IMR-90 (cell line): ENCODE results near the gene TMEM218. TPM values are rescaled to one million over a fixed set of nuclear protein-coding genes. Genes with fewer than 3 reads are reported as not detected.
A peak's percentile ranks its signal among the peaks of the same experiment; 100 is the strongest.

ENCODE experiments used
- ATAC-seq: fragments of 200-7000 bp; cut with Tn5 transposase; 2 replicates; pipeline ENCODE4 v1.9.1; 2020; ENCODE audit warnings: low read depth, mild to moderate bottlenecking, moderate library complexity
- BruUV-seq: library from RNA; stranded (reverse); fragments of 400-500 nt; replicated peaks from 2 replicates; lab custom pipeline; 2021; lab: Mats Ljungman, UMichigan
- CTCF ChIA-PET: fragments of 300-600 bp; formaldehyde crosslinking; extraction: SDS; loops from one replicate; lab custom pipeline; 2021; ENCODE audit warnings: antibody characterized with exemption; lab: Yijun Ruan, JAX
- POLR2A ChIA-PET: fragments of 300-600 bp; sonication (Branson Sonifier 250); formaldehyde crosslinking; loops from one replicate; lab custom pipeline; 2022; ENCODE audit warnings: antibody characterized with exemption; ENCODE audit not compliant: unreplicated experiment; lab: Charles Lee
- DNase-seq: peaks from one replicate; pipeline ENCODE4 v3.0.0; 2013
- H2AFZ ChIP-seq: replicated peaks from 2 replicates; pipeline ENCODE3; 2013; ENCODE audit warnings: low read length, mild to moderate bottlenecking; ENCODE audit not compliant: poor library complexity
- H2AK5ac ChIP-seq: 2 replicates; pipeline ENCODE4 v1.6.1; 2013; ENCODE audit warnings: low read depth, low read length, inconsistent platforms
- H2AK9ac ChIP-seq: replicated peaks from 2 replicates; pipeline ENCODE3; 2013; ENCODE audit warnings: mild to moderate bottlenecking, low read depth, low read length, moderate library complexity; ENCODE audit not compliant: poor library complexity
- H2BK120ac ChIP-seq: 2 replicates; pipeline ENCODE4 v1.6.1; 2013; ENCODE audit warnings: low read depth, low read length, inconsistent platforms
- H2BK15ac ChIP-seq: 3 replicates; pipeline ENCODE4 v1.6.1; 2013; ENCODE audit warnings: low read depth, low read length, inconsistent platforms
- H2BK20ac ChIP-seq: 2 replicates; pipeline ENCODE4 v1.6.1; 2013; ENCODE audit warnings: low read depth, mild to moderate bottlenecking, inconsistent platforms, low read length, moderate library complexity
- H2BK5ac ChIP-seq: 2 replicates; pipeline ENCODE4 v1.6.1; 2013; ENCODE audit warnings: mild to moderate bottlenecking, low read depth, low read length, inconsistent platforms; ENCODE audit not compliant: poor library complexity, severe bottlenecking
- H3K14ac ChIP-seq: replicated peaks from 2 replicates; pipeline ENCODE4 v1.6.1; 2013; ENCODE audit warnings: low read depth, low read length, inconsistent platforms
- H3K18ac ChIP-seq: 2 replicates; pipeline ENCODE4 v1.6.1; 2013; ENCODE audit warnings: low read depth, low read length, control low read depth
- H3K23ac ChIP-seq: 2 replicates; pipeline ENCODE4 v1.6.1; 2013; ENCODE audit warnings: low read depth, low read length, inconsistent platforms
- H3K27ac ChIP-seq: 2 replicates; pipeline ENCODE4 v1.5.1; 2013; ENCODE audit warnings: mild to moderate bottlenecking, control low read depth, low read length; ENCODE audit not compliant: insufficient read depth
- H3K27me3 ChIP-seq: 2 replicates; pipeline ENCODE4 v1.6.1; 2013; ENCODE audit warnings: low read length; ENCODE audit not compliant: control insufficient read depth, insufficient read depth
- H3K36me3 ChIP-seq: 2 replicates; pipeline ENCODE4 v1.6.1; 2013; ENCODE audit warnings: low read length, mixed read lengths; ENCODE audit not compliant: control insufficient read depth, insufficient read depth
- H3K4ac ChIP-seq: 2 replicates; pipeline ENCODE4 v1.6.1; 2013; ENCODE audit warnings: low read depth, low read length, inconsistent platforms
- H3K4me1 ChIP-seq: 2 replicates; pipeline ENCODE4 v1.6.1; 2013; ENCODE audit warnings: low read length, mixed read lengths; ENCODE audit not compliant: control insufficient read depth, insufficient read depth
- H3K4me2 ChIP-seq: 2 replicates; pipeline ENCODE4 v1.6.1; 2013; ENCODE audit warnings: low read depth, mild to moderate bottlenecking, control low read depth, low read length, moderate library complexity
- H3K4me3 ChIP-seq: 2 replicates; pipeline ENCODE4 v1.5.1; 2013; ENCODE audit warnings: low read depth, mild to moderate bottlenecking, control low read depth, low read length, moderate library complexity; ENCODE audit not compliant: insufficient read depth
- H3K56ac ChIP-seq: 2 replicates; pipeline ENCODE4 v1.6.1; 2013; ENCODE audit warnings: low read length, inconsistent platforms; ENCODE audit not compliant: insufficient read depth; ENCODE audit errors: extremely low read depth
- H3K79me1 ChIP-seq, 2 experiments: 2 replicates each; pipeline ENCODE4 v1.6.1; 2013; ENCODE audit warnings: low read length in 2 of 2, inconsistent platforms in 1 of 2, low read depth in 1 of 2
- H3K9ac ChIP-seq: 2 replicates; pipeline ENCODE4 v1.6.1; 2013; ENCODE audit warnings: low read depth, low read length, control low read depth
- H3K9me1 ChIP-seq: 2 replicates; pipeline ENCODE4 v1.6.1; 2013; ENCODE audit warnings: low read length, inconsistent platforms; ENCODE audit not compliant: insufficient read depth
- H3K9me3 ChIP-seq: 2 replicates; pipeline ENCODE4 v1.6.1; 2013; ENCODE audit warnings: low read length; ENCODE audit not compliant: control insufficient read depth, insufficient read depth
- H4K20me1 ChIP-seq: 2 replicates; pipeline ENCODE4 v1.6.1; 2013; ENCODE audit warnings: low read length, inconsistent platforms; ENCODE audit not compliant: insufficient read depth
- H4K5ac ChIP-seq: 2 replicates; pipeline ENCODE4 v1.6.1; 2013; ENCODE audit warnings: mild to moderate bottlenecking, low read depth, low read length, control low read depth
- H4K8ac ChIP-seq, 2 experiments: 2 replicates each; pipeline ENCODE4 v1.6.1; 2013; ENCODE audit warnings: low read depth in 2 of 2, low read length in 2 of 2, control low read depth in 1 of 2, inconsistent platforms in 1 of 2
- H4K91ac ChIP-seq: 2 replicates; pipeline ENCODE4 v1.6.1; 2013; ENCODE audit warnings: low read depth, low read length, inconsistent platforms; ENCODE audit not compliant: insufficient read depth
- BHLHE40 ChIP-seq: fragments of 150-350 bp; IDR thresholded peaks from 2 replicates; pipeline ENCODE4 v1.6.1; 2016; ENCODE audit warnings: mild to moderate bottlenecking, low read depth, low read length
- CEBPB ChIP-seq: IDR thresholded peaks from 2 replicates; pipeline ENCODE4 v1.6.1; 2012; ENCODE audit warnings: low read depth, low read length, improper control_type of control experiment
- CHD1 ChIP-seq: IDR thresholded peaks from 2 replicates; pipeline ENCODE4 v1.6.1; 2012; ENCODE audit warnings: low read depth, low read length, improper control_type of control experiment
- CTCF ChIP-seq: conservative IDR thresholded peaks from 2 replicates; pipeline ENCODE4 v1.5.1; 2012; ENCODE audit warnings: mild to moderate bottlenecking, low read depth, low read length, improper control_type of control experiment
- FOS ChIP-seq: fragments of 150-350 bp; IDR thresholded peaks from 2 replicates; pipeline ENCODE4 v1.6.1; 2016; ENCODE audit warnings: low read depth, low read length
- MAFK ChIP-seq: IDR thresholded peaks from 2 replicates; pipeline ENCODE4 v1.6.1; 2012; ENCODE audit warnings: low read depth, low read length, improper control_type of control experiment
- MAZ ChIP-seq: IDR thresholded peaks from 2 replicates; pipeline ENCODE4 v1.6.1; 2012; ENCODE audit warnings: low read depth, mild to moderate bottlenecking, low read length, improper control_type of control experiment, moderate library complexity, borderline replicate concordance
- MXI1 ChIP-seq: IDR thresholded peaks from 2 replicates; pipeline ENCODE4 v1.6.1; 2012; ENCODE audit warnings: low read depth, mild to moderate bottlenecking, low read length, moderate library complexity, borderline replicate concordance
- NFE2L2 ChIP-seq: fragments of 150-350 bp; IDR thresholded peaks from 2 replicates; pipeline ENCODE4 v1.6.1; 2016; ENCODE audit warnings: low read depth, mild to moderate bottlenecking, low read length
- POLR2A ChIP-seq: IDR thresholded peaks from 2 replicates; pipeline ENCODE4 v1.6.1; 2012; ENCODE audit warnings: mild to moderate bottlenecking, low read depth, low read length
- RAD21 ChIP-seq: IDR thresholded peaks from 2 replicates; pipeline ENCODE4 v1.6.1; 2012; ENCODE audit warnings: low read length, improper control_type of control experiment
- RCOR1 ChIP-seq: IDR thresholded peaks from 2 replicates; pipeline ENCODE4 v1.6.1; 2012; ENCODE audit warnings: mild to moderate bottlenecking, low read length, improper control_type of control experiment; ENCODE audit not compliant: insufficient replicate concordance
- RFX5 ChIP-seq: IDR thresholded peaks from 2 replicates; pipeline ENCODE4 v1.8.0; 2012; ENCODE audit warnings: low read depth, mild to moderate bottlenecking, low read length, moderate library complexity
- SMC3 ChIP-seq: fragments of 150-350 bp; IDR thresholded peaks from 2 replicates; pipeline ENCODE4 v1.6.1; 2016; ENCODE audit warnings: low read depth, mild to moderate bottlenecking, antibody characterized with exemption, low read length, moderate library complexity
- USF2 ChIP-seq: fragments of 150-350 bp; IDR thresholded peaks from 2 replicates; pipeline ENCODE4 v1.6.1; 2017; ENCODE audit warnings: mild to moderate bottlenecking, antibody characterized with exemption, low read length, low read depth
- WGBS, 2 experiments: methylation state at CpG; one replicate each; pipeline versions ENCODE4 v1.1.5 to v1.1.7; 2013; ENCODE audit warnings: missing lambda C conversion rate in 2 of 2; ENCODE audit not compliant: insufficient read length in 1 of 2; ENCODE audit errors: extremely low coverage in 2 of 2; 5-methylcytosine and 5-hydroxymethylcytosine counted together
- dilution Hi-C: fragments of 300-500 bp; cut with HindIII; formaldehyde crosslinking; loops from one replicate; pipeline ENCODE4 v1.14.3; 2018; ENCODE audit warnings: low sequenced_read_pairs; ENCODE audit not compliant: unreplicated experiment
- in situ Hi-C: fragments of 300-500 bp; cut with MboI; formaldehyde crosslinking; loops from 3 replicates; pipeline ENCODE4 v1.14.3; 2019; ENCODE audit warnings: low sequenced_read_pairs, inconsistent platforms, mixed read lengths
- intact Hi-C: fragments of 100-400 bp; cut with micrococcal nuclease; formaldehyde crosslinking; loops from 2 replicates; pipeline ENCODE4 v1.10.0; 2022
- polyA plus RNA-seq, 3 experiments: library from polyadenylated mRNA; depleted of rRNA; stranded (reverse); fragments of >200 nt; gene quantifications; 2 replicates each; pipeline ENCODE4 v1.2.3, GENCODE V29; 2012; ENCODE audit warnings: low replicate concordance in 1 of 3
- total RNA-seq: library from RNA; depleted of rRNA; stranded (reverse); fragments of >200 nt; gene quantifications from 2 replicates; pipeline ENCODE4 v1.2.3, GENCODE V29; 2012
- TF ChIP-seq, protein P1 (sequence below): fragments of 150-350 bp; IDR thresholded peaks from 2 replicates; pipeline ENCODE4 v1.6.1; 2016; ENCODE audit warnings: low read depth, mild to moderate bottlenecking, low read length, moderate library complexity, borderline replicate concordance

The TMEM218 gene
- total and polyA plus RNA-seq, 2 of the 4 experiments (the other 2 are of a cell fraction): 19.4 to 23.0 TPM

- ATAC-seq (no peak), DNase-seq (peak; percentile 55)
- no peak overlapping the region for H2BK120ac ChIP-seq
- no peak overlapping the region for H4K91ac ChIP-seq
- H3K4me2 ChIP-seq: no peak overlapping the region
- H3K79me1 ChIP-seq: no peaks in the 10 kb centered on the region
- no peaks in the 10 kb centered on the region for H3K36me3 ChIP-seq
- no peak overlapping the region for H3K27ac ChIP-seq
- H3K27me3 ChIP-seq: peaks cover 2% of the 10 kb centered on the region; the same call in 1 of the 2 replicates
- in situ Hi-C loops (no loop called here), dilution Hi-C loops (no loop called here), intact Hi-C loops (no loop called here)
- no peak overlapping the region for H2BK15ac ChIP-seq
- no peaks in the 10 kb centered on the region for H3K9me1 ChIP-seq
- H3K14ac ChIP-seq: no peak overlapping the region
- H2AK5ac ChIP-seq: no peak overlapping the region
- H2AK9ac ChIP-seq: no peak overlapping the region
- no peak overlapping the region for H2AFZ ChIP-seq
- no peak for TF ChIP-seq CHD1
- no peak for TF ChIP-seq MAFK
- TF ChIP-seq POLR2A: no peak
- no peak for TF ChIP-seq RCOR1
- no peak for TF ChIP-seq MXI1
- TF ChIP-seq, protein P1, sequence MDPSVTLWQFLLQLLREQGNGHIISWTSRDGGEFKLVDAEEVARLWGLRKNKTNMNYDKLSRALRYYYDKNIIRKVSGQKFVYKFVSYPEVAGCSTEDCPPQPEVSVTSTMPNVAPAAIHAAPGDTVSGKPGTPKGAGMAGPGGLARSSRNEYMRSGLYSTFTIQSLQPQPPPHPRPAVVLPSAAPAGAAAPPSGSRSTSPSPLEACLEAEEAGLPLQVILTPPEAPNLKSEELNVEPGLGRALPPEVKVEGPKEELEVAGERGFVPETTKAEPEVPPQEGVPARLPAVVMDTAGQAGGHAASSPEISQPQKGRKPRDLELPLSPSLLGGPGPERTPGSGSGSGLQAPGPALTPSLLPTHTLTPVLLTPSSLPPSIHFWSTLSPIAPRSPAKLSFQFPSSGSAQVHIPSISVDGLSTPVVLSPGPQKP: no peak
- no peak for TF ChIP-seq BHLHE40
- TF ChIP-seq NFE2L2: no peak
- no peak for TF ChIP-seq USF2
- no peak for TF ChIP-seq CTCF
- no peak for TF ChIP-seq FOS
- no peak for TF ChIP-seq RAD21
- no peak for TF ChIP-seq RFX5
- TF ChIP-seq CEBPB: no peak
- TF ChIP-seq SMC3: no peak
- no peak for TF ChIP-seq MAZ
- no peak overlapping the region for H4K5ac ChIP-seq
- 86% methylated on average over 1 of the region's 1 CpG; no CpG with 5 or more reads in 1 of the 2 experiments for WGBS, 2 experiments
- H4K8ac ChIP-seq: no peak overlapping the region
- H2BK5ac ChIP-seq: no peak overlapping the region
- POLR2A ChIA-PET: no interaction called here
- H3K4me3 ChIP-seq: no peak overlapping the region
- no peaks in the 10 kb centered on the region for H4K20me1 ChIP-seq
- no peak overlapping the region for H3K23ac ChIP-seq
- peaks cover 14% of the 10 kb centered on the region; the same call in 1 of the 2 replicates for H3K4me1 ChIP-seq
- H3K18ac ChIP-seq: no peak overlapping the region
- no peak overlapping the region for H3K4ac ChIP-seq
- no TSS peak for BruUV-seq
- H3K9ac ChIP-seq: no peak overlapping the region
- no peaks in the 10 kb centered on the region for H3K9me3 ChIP-seq
- no peak overlapping the region for H2BK20ac ChIP-seq
- no peak overlapping the region for H3K56ac ChIP-seq
- CTCF ChIA-PET: interaction anchor here (1.6 kb wide), 1 partner anchor 10 kb away, joined by 6 read pairs; no protein-coding TSS in a partner anchor
These were observed 20.6 kb upstream of the TMEM218 start for GRCh38 chr11:125132071-125132470.
